Renal cortical epithelial cell (primary cell): ENCODE measurements around the gene PRRC2C. TPM values are rescaled to one million over a fixed set of nuclear protein-coding genes. Genes with fewer than 3 reads are reported as not detected.

Experiments used
- DNase-seq: peaks from one replicate; pipeline ENCODE4 v3.0.0-alpha.2; 2011; ENCODE audit warnings: low read depth
- total RNA-seq: library from RNA; depleted of rRNA; stranded (reverse); fragments of >200 nt; gene quantifications from 2 replicates; pipeline ENCODE4 v1.2.3, GENCODE V29; 2014

Gene PRRC2C
- total RNA-seq, 1 donor from 2014 or later: 145 TPM

DNA sequence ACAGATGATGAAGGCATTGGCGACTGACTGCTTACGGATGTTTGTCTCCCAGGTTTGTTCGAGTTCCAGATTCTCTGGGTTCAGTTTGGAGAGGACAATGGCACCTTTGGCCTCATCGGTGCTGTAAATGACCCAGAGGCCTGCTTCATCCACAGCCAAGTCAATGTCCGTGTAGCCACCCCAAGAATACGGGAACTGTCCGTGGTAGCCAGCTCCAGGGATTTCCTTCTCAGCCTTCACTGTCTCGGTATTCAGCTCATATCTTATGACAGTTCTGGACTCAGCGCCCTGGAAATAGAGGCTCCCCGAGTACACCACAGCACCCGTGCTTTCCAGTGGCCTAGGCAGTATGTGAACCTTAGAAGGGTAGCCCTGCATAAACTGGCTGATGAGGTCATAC, 150.8 kb downstream of the PRRC2C start:
- DNase-seq: no peak

DNA sequence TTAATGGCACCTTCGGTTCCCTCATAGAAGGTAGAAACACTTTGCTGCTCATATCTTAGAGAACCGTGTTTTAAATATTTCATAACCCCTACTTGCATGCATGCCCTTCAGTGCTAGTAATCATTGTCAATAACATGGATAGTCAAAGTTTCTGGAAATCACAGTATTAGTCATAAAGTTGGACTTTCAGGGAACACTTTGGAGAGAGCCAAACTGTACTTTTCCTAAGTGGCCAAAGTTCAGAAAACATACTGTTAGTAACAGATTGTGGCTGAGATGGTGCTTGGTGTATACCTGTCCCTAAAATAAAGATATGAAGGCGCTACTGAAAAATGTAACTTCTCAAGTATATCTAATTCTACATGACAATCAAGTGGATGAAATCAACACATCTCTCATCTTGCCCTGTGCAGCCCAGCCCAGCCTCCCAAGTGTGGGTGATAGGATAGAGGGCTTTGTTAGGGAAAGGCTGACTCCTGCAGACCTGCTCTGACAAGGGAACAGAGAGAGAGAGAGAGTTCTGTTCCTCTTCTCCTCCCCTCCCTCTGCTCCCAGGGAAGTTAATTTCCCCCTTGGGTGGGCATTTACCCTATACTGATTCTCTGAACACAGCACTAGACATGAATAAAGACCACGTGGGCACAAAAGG, 152.7 kb downstream of the PRRC2C start:
- no peak for DNase-seq

DNA sequence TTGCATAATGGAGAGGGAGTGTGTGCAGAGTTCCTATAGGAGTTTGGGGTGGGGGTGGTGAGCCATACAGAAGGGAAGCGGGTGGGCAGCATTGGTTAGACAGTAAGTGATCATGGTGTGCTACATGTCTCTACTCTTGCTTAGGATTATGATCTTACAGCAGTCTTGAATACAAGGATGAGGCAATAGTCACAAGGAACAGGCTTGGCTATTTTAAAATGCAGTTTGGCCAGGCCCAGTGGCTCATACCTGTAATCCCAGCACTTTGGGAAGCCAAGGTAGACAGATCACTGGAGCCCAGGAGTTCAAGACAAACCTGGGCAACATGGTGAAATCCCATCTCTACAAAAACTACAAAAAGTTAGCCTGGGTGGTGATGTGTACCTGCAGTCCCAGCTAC, 154.9 kb downstream of the PRRC2C start:
- DNase-seq: no peak

DNA sequence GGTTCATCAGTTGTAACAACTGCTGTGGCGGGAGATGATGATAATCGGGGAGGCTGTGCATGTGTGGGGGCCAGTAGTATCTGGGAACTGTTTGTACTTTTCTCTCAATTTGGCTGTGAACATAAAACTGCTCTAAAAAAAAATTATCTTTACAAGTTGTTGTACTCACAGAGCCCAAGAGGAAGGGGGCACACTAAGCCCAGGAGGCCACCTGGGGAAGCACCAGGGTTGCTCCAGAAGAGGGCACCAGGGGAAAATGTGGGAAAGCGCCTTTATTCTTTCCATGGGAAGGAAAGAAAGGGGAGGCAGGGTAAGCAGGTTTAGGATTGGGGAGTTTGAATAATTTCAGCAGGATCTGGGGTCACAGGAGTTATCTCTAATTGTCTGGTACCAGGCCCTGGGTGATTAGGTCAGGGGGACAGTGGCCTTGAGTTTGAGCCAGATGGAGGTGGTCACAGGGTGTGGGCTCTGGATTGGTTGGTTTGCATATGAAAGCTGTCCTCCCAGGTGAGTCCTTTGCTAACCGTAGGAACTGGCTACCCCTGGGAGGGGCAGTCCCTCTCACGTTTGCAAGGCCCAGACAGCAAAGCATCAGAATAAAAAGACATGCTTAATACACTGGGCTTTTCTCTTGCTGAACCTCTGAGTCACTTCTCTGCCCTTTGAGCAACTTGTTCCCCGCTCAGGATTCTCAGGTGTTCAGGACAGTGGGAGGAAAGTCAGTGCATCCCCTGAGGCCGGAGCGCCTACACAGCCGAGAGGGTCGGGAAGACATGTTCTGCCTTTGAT, 155.9 kb downstream of the PRRC2C start:
- DNase-seq: no peak

DNA sequence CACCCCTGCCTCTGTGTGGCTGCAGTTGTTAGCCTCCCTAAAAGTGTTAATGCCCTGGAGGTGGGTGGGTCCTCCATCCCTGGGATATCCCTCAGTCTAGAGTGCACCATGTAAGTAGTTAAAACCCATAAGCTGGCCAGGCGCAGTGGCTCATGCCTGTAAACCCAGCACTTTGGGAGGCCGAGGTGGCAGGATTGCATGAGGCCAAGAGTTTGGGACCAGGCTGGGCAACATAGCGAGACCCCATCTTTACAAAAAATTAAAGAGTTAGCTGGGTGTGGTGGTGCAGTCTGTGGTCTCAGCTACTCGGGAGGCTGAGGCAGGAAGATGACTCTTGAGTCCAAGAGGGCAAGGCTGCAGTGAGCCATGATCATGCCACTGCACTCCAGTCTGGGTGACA, 156.9 kb downstream of the PRRC2C start:
- DNase-seq: no peak

Other genes starting within 250 kb of the PRRC2C start
- gene FMO1, start 237.0 kb upstream of the PRRC2C start, total RNA-seq: 0.45 and 0.87 TPM in 2 replicates
- gene FMO4, start 171.3 kb upstream of the PRRC2C start, total RNA-seq: 3.5 and 6.0 TPM in 2 replicates
- 0.35 TPM in 1 of 2 replicates, not detected in the other for gene MYOCOS, start 136.7 kb downstream of the PRRC2C start, total RNA-seq
- gene MYOC, start 167.2 kb downstream of the PRRC2C start, total RNA-seq: 0.10 TPM in 1 of 2 replicates, not detected in the other